ENCODE data around the gene PLEKHG4B.

DNA sequence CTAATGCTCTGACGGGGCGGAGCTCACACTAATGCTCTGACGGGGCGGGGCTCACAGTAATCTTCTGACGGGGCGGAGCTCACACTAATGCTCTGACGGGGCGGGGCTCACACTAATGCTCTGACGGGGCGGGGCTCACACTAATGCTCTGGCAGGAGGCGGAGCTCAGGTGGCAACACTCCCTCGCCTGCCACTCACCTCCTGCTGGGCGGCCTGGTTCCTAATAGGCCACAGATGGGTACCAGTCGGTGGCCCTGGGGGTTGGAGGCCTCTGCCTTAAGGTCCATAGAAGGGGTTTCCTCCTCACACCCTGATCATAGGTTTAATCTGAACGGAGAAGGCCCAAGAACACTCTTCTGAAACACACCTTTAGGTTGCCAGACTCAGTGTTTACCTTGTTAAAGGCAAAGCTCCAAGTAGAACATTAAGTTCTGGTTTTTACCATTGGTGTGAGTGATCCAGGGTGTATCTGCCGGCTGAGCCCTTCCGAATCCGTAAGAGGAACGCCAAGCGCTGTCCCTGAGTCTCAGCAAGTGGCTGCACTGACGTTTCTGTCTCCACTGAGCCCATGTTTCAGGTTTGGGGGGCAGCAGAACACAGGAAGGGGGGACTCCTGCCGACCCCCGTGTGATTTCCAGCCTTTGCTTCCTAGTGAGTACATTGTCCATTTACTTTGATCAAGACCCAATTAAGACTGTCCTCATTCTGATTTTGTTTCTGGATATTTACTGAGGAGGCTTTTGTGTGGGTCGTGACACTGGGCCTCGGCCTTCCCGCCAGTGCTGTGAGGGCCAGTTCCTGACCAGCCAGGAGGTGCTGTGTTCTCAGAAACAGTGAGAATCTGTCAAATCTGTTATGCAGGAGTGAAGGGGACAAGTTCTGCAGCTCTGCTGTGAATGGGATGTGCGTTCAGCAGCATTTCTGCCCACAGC lies 74.7 kb downstream of the PLEKHG4B start:
- TF ChIP-seq, protein P1, sequence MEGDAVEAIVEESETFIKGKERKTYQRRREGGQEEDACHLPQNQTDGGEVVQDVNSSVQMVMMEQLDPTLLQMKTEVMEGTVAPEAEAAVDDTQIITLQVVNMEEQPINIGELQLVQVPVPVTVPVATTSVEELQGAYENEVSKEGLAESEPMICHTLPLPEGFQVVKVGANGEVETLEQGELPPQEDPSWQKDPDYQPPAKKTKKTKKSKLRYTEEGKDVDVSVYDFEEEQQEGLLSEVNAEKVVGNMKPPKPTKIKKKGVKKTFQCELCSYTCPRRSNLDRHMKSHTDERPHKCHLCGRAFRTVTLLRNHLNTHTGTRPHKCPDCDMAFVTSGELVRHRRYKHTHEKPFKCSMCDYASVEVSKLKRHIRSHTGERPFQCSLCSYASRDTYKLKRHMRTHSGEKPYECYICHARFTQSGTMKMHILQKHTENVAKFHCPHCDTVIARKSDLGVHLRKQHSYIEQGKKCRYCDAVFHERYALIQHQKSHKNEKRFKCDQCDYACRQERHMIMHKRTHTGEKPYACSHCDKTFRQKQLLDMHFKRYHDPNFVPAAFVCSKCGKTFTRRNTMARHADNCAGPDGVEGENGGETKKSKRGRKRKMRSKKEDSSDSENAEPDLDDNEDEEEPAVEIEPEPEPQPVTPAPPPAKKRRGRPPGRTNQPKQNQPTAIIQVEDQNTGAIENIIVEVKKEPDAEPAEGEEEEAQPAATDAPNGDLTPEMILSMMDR (conservative IDR thresholded peaks at IDR 0.05; ENCODE audit: low read depth, low read length): no peak
- TF ChIP-seq EZH2 (IDR thresholded peaks at IDR 0.05; ENCODE audit: borderline replicate concordance, low read depth, low read length, poor library complexity, severe bottlenecking): no peak

Measured in A673 (cell line).